Measurements from ENCODE around the gene TBC1D22A.

DNA sequence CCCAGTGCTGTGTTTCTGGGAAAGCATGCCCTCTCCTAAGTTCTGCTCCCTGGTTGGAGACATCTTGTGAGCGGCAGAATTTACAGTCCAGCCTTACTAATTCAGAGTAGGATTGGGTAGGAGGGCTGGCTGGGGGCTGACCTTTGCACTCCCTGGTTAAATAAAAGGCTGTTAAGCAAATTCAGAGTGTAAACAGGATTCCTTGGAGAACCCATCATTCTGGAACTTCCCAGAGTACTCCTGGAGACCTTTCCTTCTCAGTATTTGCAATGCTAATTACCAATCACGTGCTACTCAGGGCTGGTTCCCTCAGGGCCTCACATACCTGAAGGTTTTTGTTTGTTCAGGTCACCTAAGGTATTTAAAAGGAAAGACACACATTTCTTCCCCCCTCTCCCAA, 340.2 kb downstream of the TBC1D22A start:
- TF ChIP-seq POLR2A (IDR thresholded peaks at IDR 0.05; ENCODE audit: low read length) (no peak), GATA1 (IDR thresholded peaks at IDR 0.05; ENCODE audit: low read depth, low read length) (no peak)
